ENCODE measurements around the gene KAZALD1. TPM values are rescaled to one million over a fixed set of nuclear protein-coding genes. Genes with fewer than 3 reads are reported as not detected.

Gene KAZALD1
- total RNA-seq, 2 donors from 2014 or later = 0.45 to 0.71 TPM

DNA sequence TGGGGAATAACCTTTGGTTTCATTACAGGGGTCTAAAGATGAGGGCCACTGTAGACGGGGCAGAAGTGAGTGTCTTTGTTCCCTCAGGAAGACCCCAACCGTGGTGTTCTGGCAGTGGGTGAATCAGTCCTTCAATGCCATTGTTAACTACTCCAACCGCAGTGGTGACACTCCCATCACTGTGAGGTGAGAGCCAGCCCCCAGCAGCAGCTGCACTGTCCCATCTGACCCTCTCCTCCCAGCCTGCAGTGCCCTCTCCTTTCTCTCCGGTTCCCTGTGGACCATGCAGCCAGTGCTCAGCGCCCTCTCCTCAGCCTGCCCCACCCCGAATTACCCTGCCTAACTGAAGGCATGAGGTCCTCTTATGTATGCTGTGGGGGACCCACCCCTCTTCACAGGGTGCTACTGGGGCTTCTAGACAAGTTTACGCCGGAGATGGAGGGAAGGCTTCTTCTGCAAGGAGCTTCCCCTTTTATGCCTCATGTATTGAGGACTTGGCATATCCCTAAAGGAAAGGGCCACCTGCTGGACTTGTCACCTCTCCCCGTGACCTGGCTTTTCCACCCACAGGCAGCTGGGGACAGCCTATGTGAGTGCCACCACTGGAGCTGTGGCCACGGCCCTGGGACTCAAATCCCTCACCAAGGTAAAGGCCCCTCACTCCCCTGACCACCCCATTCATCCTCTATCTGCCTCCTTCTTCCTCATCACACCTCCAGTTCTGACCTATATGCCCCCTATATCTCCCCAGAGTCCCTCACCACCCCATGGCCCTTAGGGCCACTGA is 25.7 kb upstream of the KAZALD1 start:
- H3K9me3 Mint-ChIP-seq = no peaks in the 10 kb centered on the region
- H3K27ac Mint-ChIP-seq = no peak overlapping the region
- H3K36me3 Mint-ChIP-seq (ENCODE audit: low read depth) = peaks cover 72% of the 10 kb centered on the region
- no peak overlapping the region for H3K4me3 Mint-ChIP-seq
- ATAC-seq (replicated peaks) = no peak
- no peaks in the 10 kb centered on the region for H3K27me3 Mint-ChIP-seq
- peaks cover 16% of the 10 kb centered on the region for H3K4me1 Mint-ChIP-seq

DNA sequence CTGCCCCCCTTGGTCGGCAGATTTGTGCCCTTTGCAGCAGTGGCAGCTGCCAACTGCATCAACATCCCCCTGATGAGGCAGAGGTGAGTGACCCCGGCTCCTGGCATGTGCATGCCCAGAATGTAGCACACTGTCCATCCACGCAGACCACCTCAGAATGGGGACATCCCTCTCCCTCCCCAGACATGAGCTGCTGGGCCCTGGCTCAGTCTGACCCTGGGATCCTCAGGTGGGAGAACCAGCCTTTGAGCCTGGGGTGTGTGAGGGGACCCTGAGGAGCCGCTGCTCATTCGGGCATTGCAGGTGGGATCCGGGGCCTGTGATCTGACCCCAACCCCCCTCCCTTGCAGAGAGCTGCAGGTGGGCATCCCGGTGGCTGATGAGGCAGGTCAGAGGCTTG is 25.1 kb upstream of the KAZALD1 start:
- peaks cover 66% of the 10 kb centered on the region for H3K36me3 Mint-ChIP-seq (ENCODE audit: low read depth)
- no peak for ATAC-seq (replicated peaks)
- H3K4me1 Mint-ChIP-seq = peaks cover 19% of the 10 kb centered on the region
- no peak overlapping the region for H3K27ac Mint-ChIP-seq
- H3K27me3 Mint-ChIP-seq = no peaks in the 10 kb centered on the region
- H3K4me3 Mint-ChIP-seq = no peak overlapping the region
- H3K9me3 Mint-ChIP-seq = no peaks in the 10 kb centered on the region

DNA sequence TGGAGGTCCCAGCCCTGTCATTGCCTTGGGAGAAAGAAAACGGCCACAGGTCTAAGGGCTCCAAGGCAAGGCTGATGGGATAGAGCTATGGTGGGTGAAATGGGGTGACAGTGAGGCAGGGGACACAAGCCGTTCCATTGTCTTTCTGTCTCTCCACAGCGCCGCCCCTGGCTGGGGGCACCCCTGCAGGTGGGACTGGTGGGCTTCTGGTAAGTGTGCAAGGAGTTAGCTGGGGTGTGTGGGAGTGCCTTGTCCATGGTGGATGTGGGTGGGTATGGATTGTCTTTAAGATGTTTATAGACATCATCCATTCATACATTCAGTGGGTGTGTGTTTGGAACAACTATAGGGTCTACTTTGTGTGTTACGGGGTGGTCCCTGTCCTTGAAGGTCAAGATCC is 23.3 kb upstream of the KAZALD1 start:
- H3K27me3 Mint-ChIP-seq = no peaks in the 10 kb centered on the region
- no peak overlapping the region for H3K4me3 Mint-ChIP-seq
- no peaks in the 10 kb centered on the region for H3K9me3 Mint-ChIP-seq
- peaks cover 22% of the 10 kb centered on the region for H3K4me1 Mint-ChIP-seq
- peaks cover 52% of the 10 kb centered on the region for H3K36me3 Mint-ChIP-seq (ENCODE audit: low read depth)
- no peak overlapping the region for H3K27ac Mint-ChIP-seq
- ATAC-seq (replicated peaks) = no peak

DNA sequence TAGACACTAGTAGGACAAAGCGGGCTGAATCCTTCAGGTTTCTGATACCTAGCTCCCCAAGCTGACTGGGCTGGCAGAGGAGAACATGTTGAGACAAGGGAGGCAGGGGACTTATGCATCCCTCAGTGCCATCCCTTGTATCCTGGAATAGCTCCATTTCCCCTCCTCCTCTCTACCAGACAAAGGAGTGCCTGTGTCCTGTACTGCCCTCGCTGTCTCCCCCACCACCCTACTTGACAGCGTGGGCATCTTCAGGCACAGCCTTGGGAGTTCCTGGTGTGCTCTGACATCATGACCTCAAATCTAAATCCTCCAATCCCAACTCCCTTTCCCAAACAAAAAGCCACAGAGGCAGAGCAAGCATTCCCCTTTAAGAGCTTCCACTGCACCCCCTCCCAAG is 21.7 kb upstream of the KAZALD1 start:
- no peak for ATAC-seq (replicated peaks)
- Mint-ChIP-seq H3K27ac (no peak overlapping the region), H3K27me3 (no peaks in the 10 kb centered on the region), H3K36me3 (ENCODE audit: low read depth) (peaks cover 40% of the 10 kb centered on the region), H3K9me3 (no peaks in the 10 kb centered on the region), H3K4me1 (peaks cover 20% of the 10 kb centered on the region), H3K4me3 (no peak overlapping the region)

DNA sequence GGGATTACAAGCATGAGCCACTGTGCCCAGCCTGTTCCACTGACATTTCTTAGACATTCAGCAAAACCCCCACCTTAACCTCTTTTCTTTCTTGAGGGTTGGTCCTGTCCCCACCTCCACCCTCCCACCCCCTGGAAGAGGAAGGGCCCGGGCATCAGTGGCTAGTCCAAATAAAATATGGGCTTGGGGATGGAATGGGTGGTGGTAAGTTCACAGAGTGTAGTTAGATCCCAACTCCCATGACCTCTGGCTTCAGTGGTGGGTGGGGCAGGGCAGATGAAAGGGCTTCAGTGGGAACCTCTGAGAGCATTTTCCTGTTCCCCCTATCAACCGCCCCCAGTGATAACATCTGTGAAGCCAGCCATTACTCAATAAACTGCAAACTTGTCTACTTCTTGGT is 20.9 kb upstream of the KAZALD1 start:
- ATAC-seq (replicated peaks) = no peak
- H3K27ac Mint-ChIP-seq = no peak overlapping the region
- no peaks in the 10 kb centered on the region for H3K9me3 Mint-ChIP-seq
- peaks cover 20% of the 10 kb centered on the region for H3K4me1 Mint-ChIP-seq
- H3K4me3 Mint-ChIP-seq = no peak overlapping the region
- H3K27me3 Mint-ChIP-seq = no peaks in the 10 kb centered on the region
- peaks cover 32% of the 10 kb centered on the region for H3K36me3 Mint-ChIP-seq (ENCODE audit: low read depth)

DNA sequence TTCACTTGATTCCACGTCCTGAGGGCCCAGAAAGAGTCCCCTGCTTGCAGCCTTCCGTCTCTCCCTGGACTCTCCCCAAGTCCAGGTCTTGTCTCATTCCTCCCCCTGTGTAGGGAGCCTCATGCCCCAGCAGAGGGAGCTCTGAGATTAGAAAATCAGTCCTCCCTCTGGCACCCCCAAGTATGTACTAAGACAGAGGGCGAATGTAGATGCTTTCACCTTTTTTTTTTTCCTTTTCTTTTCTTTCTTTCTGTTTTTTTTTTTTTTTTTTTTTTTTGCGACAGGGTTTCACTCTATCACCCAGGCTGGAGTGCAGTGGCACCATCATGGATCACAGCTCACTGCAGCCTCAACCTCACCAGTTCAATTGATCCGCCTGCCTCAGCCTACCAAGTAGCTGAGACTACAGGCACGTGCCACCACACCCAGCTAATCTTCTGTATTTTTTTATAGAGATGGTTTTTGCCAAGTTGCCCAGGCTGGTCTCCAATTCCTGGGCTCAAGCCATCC is 20.5 kb upstream of the KAZALD1 start:
- Mint-ChIP-seq H3K9me3 (no peaks in the 10 kb centered on the region), H3K4me1 (peaks cover 20% of the 10 kb centered on the region), H3K27me3 (peaks cover 2% of the 10 kb centered on the region), H3K4me3 (no peak overlapping the region), H3K27ac (no peak overlapping the region), H3K36me3 (ENCODE audit: low read depth) (peaks cover 27% of the 10 kb centered on the region)
- ATAC-seq (replicated peaks) = peak; percentile 71

DNA sequence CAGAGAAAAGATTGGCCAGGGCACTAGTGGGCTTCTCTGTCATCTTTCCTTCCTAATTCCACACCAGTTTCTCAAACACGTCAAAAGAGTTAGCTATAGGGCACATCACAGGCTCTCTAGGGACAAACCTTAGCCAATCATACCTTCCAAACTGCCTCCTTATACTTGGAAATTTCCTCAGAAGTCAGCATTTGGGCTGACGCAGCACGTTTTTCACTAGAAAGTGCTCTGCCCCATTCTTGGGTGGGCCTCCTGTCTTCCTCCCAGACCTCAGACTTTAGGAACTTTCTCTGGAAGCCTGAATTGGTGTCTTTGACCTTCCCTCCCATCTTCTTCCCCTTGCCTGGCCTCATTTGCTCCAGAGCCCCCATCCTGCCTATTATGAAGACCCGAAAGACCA is 19.7 kb upstream of the KAZALD1 start:
- Mint-ChIP-seq H3K4me1 (peaks cover 20% of the 10 kb centered on the region), H3K27ac (peak overlapping the region; percentile 94), H3K36me3 (ENCODE audit: low read depth) (peaks cover 19% of the 10 kb centered on the region), H3K4me3 (peak overlapping the region; percentile 87), H3K27me3 (peaks cover 8% of the 10 kb centered on the region), H3K9me3 (no peaks in the 10 kb centered on the region)
- no peak for ATAC-seq (replicated peaks)

DNA sequence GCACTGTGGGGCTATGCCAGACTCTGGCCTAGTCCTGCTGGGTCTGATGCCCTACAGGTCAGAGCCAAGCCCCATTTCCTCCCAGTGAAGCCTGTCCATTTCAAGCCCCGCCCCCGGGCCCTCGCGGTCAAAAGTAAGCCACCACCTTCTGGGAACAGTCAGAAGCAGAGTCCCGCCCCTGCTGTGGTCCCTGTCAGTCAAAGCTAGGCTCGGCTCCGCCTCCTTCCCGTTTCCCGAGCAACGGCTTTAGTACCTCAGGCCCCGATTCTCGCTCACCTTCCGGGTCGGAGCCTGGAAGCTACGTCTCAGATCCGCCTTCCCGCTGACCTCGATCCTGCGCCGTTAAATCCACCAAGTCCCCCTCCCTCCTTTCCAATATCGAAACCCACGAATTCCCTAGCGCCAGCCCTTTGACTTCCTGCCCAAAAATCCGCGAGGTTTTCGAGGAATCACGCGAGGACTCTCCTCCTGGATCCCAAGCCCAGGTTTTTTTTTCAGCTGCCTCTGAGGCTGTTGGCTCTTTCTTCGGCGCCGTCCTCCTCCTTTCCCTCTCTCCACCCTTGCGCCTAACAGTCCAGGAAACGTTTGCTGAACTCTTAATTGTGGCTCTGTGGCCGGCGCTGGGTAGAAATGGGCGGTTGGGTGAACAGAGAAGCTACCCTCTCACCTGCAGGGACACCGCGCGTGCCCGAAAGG is 19.0 kb upstream of the KAZALD1 start:
- H3K36me3 Mint-ChIP-seq (ENCODE audit: low read depth) = peaks cover 12% of the 10 kb centered on the region
- H3K4me1 Mint-ChIP-seq = peaks cover 20% of the 10 kb centered on the region
- H3K4me3 Mint-ChIP-seq = peak overlapping the region; percentile 87
- H3K27me3 Mint-ChIP-seq = peaks cover 15% of the 10 kb centered on the region
- H3K27ac Mint-ChIP-seq = peak overlapping the region; percentile 94
- H3K9me3 Mint-ChIP-seq = no peaks in the 10 kb centered on the region
- ATAC-seq (replicated peaks) = peak; percentile 97

DNA sequence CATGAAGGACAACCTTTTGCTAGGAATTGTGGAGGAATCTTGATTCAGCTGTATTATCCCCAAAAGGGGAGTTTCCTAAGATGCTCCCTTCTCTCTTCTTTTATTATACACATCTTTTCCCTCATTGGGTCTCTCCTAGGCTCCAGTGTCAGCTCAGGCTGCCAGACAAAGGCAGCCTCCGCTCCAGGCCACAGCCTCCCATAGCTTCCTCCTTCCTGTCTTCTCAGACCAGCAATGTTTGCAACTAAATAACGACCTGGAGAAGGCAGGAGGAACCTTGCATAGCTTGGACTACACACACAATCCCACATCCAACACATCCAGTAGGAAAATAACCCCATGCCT is 18.5 kb upstream of the KAZALD1 start:
- no peak for ATAC-seq (replicated peaks)
- H3K27me3 Mint-ChIP-seq = peaks cover 21% of the 10 kb centered on the region
- peaks cover 7% of the 10 kb centered on the region for H3K36me3 Mint-ChIP-seq (ENCODE audit: low read depth)
- peaks cover 21% of the 10 kb centered on the region for H3K4me1 Mint-ChIP-seq
- peak overlapping the region; percentile 87 for H3K4me3 Mint-ChIP-seq
- no peaks in the 10 kb centered on the region for H3K9me3 Mint-ChIP-seq
- peak overlapping the region; percentile 94 for H3K27ac Mint-ChIP-seq

DNA sequence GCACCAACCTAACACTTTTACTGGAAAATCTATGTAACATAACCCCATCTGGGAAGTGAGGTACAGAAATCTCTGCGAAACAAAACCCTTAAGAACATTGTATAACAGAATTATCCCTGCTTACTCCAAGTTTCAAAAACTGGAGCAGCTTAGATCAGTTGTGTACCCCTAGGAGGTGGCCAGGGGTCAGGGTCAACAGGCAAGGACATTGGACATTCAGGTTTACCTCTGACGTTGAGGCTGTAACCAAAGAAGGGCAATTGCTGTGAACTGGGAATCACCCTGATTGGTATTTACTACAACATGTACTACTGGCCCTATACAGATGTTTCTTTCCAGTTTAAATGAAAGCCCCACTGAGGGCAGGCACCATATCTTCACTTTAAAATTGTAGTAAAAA is 17.7 kb upstream of the KAZALD1 start:
- Mint-ChIP-seq H3K4me1 (peaks cover 27% of the 10 kb centered on the region), H3K27me3 (peaks cover 28% of the 10 kb centered on the region), H3K4me3 (no peak overlapping the region), H3K27ac (no peak overlapping the region), H3K36me3 (ENCODE audit: low read depth) (no peaks in the 10 kb centered on the region), H3K9me3 (no peaks in the 10 kb centered on the region)
- ATAC-seq (replicated peaks) = no peak

DNA sequence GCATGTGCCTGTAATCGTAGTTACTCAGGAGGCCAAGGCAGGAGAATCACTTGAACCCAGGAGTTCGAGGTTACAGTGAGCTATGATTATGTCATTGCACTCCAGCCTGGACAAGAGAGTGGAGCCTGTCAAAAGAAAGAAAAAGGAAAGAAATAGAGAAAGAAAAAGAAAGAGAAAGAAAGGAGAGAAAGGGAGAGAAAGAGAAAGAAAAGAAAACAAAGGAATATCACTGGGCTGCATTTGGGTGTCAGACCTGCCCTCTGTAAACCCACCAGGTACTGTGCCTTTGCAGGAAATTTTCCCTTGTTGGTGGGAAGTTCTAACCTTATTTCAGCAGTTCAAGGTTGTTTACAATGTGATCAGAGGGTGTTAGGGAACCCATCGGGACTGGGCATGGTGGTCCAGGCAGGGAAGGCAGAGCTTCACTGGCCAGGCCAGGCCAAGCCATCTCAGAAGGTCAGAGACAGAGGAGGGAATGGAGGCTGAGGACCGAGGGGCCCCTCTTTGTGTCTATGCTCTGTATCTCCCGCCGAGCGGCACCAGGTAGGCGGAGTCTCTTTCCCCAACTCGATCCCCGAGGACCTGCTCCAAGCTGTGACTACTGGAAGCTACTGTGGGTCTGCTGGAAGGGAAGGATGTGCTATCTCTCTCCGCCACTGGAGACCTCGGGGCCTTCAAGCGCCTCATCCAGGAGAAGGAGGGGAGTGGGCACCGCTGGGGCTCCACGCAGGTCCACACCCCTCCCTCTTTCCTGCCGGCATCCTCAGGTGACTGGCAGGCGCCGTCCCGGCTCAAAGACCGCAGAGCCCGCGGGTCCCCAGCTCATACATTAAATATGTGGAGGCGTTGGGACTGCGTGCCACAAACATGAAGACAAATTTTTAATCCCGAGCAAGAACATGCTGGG is 15.2 kb upstream of the KAZALD1 start:
- no peaks in the 10 kb centered on the region for H3K9me3 Mint-ChIP-seq
- H3K36me3 Mint-ChIP-seq (ENCODE audit: low read depth) = no peaks in the 10 kb centered on the region
- H3K27me3 Mint-ChIP-seq = peaks cover 41% of the 10 kb centered on the region
- H3K4me1 Mint-ChIP-seq = peaks cover 29% of the 10 kb centered on the region
- H3K4me3 Mint-ChIP-seq = no peak overlapping the region
- no peak for ATAC-seq (replicated peaks)
- no peak overlapping the region for H3K27ac Mint-ChIP-seq

DNA sequence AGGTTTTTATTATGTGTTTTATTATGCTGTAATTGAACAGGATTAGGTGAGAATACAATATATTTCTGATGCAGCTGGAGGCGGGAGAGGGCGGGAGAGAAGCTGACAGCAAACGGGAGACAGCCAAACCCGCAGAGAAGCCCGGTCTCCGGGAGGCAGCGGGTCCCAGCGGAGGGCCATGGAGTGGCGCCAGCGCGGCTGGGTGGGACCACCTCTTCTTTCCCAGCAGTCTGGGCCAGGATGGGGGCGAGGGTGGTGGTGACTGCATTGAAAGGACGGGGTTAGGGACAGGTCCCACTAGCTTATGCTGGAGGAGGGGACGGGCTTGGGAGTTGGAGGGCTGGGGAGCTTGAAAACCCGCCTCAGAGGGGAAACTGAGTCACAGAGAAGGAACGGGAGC is 14.5 kb upstream of the KAZALD1 start:
- Mint-ChIP-seq H3K27me3 (peaks cover 41% of the 10 kb centered on the region), H3K9me3 (no peaks in the 10 kb centered on the region), H3K4me3 (no peak overlapping the region), H3K27ac (no peak overlapping the region), H3K36me3 (ENCODE audit: low read depth) (no peaks in the 10 kb centered on the region), H3K4me1 (peaks cover 26% of the 10 kb centered on the region)
- ATAC-seq (replicated peaks) = no peak

DNA sequence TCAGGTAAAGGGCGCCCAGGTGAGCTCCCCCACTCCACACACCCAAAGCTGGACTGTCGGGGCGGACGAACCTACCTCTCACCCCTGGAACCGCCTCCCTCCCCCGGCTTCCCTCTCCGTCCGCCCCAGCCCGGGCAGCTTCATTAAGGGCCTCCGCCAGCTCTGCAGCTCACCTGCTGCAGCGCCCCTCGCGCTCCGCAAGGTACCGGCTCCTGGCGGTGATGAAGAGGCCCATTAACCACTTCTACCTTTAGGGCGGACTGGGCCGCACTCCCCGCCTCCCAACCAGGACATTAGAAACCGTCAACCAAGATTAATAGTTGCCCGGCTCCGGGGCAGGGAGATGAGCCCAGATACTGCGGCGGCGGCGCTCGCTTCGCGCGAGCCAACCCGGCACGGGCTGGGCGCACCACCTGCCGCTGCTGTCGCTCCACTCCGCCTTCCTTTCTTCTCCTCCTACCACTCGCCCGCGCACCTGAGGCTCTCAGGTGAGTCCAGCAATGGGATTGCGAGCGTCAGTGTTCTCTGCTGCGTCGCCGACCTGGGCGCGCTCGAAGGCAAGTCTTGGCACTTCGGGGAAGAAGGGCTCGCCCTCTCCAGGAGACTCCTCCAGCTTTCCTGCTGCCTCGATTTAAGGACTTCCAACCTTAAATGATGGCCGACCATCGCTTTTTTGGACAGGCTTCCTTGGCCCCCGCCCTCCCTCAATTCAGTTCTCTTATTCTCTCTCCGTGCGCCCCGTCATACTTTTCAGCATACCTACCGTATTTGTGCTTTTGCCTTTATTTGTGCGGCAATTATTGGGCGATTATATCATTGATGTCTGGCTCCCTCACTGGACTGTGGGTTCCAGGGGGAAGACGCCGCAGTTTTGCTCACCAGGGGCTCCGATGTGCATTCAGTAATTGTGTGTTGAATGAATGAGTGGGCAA is 13.6 kb upstream of the KAZALD1 start:
- H3K27me3 Mint-ChIP-seq = peaks cover 41% of the 10 kb centered on the region
- no peak for ATAC-seq (replicated peaks)
- no peaks in the 10 kb centered on the region for H3K9me3 Mint-ChIP-seq
- H3K4me1 Mint-ChIP-seq = peaks cover 19% of the 10 kb centered on the region
- H3K27ac Mint-ChIP-seq = no peak overlapping the region
- H3K4me3 Mint-ChIP-seq = no peak overlapping the region
- no peaks in the 10 kb centered on the region for H3K36me3 Mint-ChIP-seq (ENCODE audit: low read depth)

Measured in activated T-helper 17 cell treated with anti-CD3 and anti-CD28 coated beads, Interleukin-2, amount 50 U/mL, for 72 hours (primary cell).